HepG2 (cell line): ENCODE data around the gene PIM3. TPM values are rescaled to one million over a fixed set of nuclear protein-coding genes. Genes with fewer than 3 reads are reported as not detected.

ENCODE experiments used
- ATAC-seq: fragments of 200-7000 bp; cut with Tn5 transposase; 3 replicates; pipeline ENCODE4 v1.9.1; 2020; ENCODE audit warnings: mild to moderate bottlenecking, moderate library complexity
- BruUV-seq: library from RNA; stranded (reverse); fragments of 400-500 nt; replicated peaks from 2 replicates; lab custom pipeline; 2021; lab: Mats Ljungman, UMichigan
- CTCF ChIA-PET: fragments of 300-600 bp; formaldehyde crosslinking; extraction: SDS; loops from one replicate; lab custom pipeline; 2021; ENCODE audit warnings: low total read pairs, inconsistent platforms, low intra/inter-chr PET ratio; lab: Yijun Ruan, JAX
- POLR2A ChIA-PET: fragments of 350-600 bp; sonication (Branson Sonifier 250); formaldehyde crosslinking; loops from one replicate; lab custom pipeline; 2020; ENCODE audit warnings: antibody characterized with exemption, inconsistent platforms; lab: Yijun Ruan, JAX
- DNase-seq: peaks from one replicate; pipeline ENCODE4 v3.0.0-alpha.2; 2015; ENCODE audit warnings: low spot score
- FAIRE-seq: peaks from 3 replicates; lab custom pipeline; 2011; peaks lifted over from hg19 to GRCh38; lab: Jason Lieb, UNC
- H2AFZ ChIP-seq: one replicate; pipeline ENCODE4 v1.6.1; 2011; ENCODE audit warnings: low read length, inconsistent platforms
- H3K27ac ChIP-seq: fragments of 300-600 bp; 3 replicates; pipeline ENCODE4 v1.8.0; 2011; ENCODE audit warnings: mixed run types, mild to moderate bottlenecking, mixed read lengths, low read length, inconsistent platforms; ENCODE audit not compliant: insufficient read depth; ENCODE audit errors: extremely low read length
- H3K27me3 ChIP-seq, 2 experiments: fragments of 200-600 bp in 1 of 2; 2 replicates in 1 of 2; 3 replicates in 1 of 2; pipeline versions ENCODE4 v1.6.0 to v1.8.0; 2011; ENCODE audit warnings: low read length in 2 of 2, mild to moderate bottlenecking in 2 of 2, moderate library complexity in 2 of 2, inconsistent platforms in 1 of 2; ENCODE audit not compliant: insufficient read depth in 2 of 2, control insufficient read depth in 1 of 2
- H3K36me3 ChIP-seq, 2 experiments: fragments of 200-600 bp in 1 of 2; replicated peaks in 1 of 2; 2 replicates in 1 of 2; 3 replicates in 1 of 2; pipeline versions ENCODE4 v1.5.1 to v1.8.0; 2011; ENCODE audit warnings: low read length in 2 of 2, inconsistent platforms in 1 of 2; ENCODE audit not compliant: insufficient read depth in 2 of 2, control insufficient read depth in 1 of 2
- H3K4me1 ChIP-seq: 2 replicates; pipeline ENCODE4 v1.5.1; 2012; ENCODE audit warnings: low read length, inconsistent platforms; ENCODE audit not compliant: insufficient read depth
- H3K4me2 ChIP-seq: 2 replicates; pipeline ENCODE4 v1.6.0; 2011; ENCODE audit warnings: low read depth, low read length, inconsistent platforms
- H3K4me3 ChIP-seq, 3 experiments: fragments of 200-600 bp in 1 of 3; sonication (generic), shearing (Covaris generic) in 1 of 3; replicated peaks in 1 of 3; 2 replicates each; pipeline ENCODE4 v1.5.1; 2011 to 2016; ENCODE audit warnings: low read length in 3 of 3, inconsistent platforms in 2 of 3, low read depth in 2 of 3, mild to moderate bottlenecking in 2 of 3, control low read depth in 1 of 3, mixed read lengths in 1 of 3; ENCODE audit not compliant: insufficient read depth in 1 of 3
- H3K79me2 ChIP-seq: one replicate; pipeline ENCODE4 v1.6.1; 2011; ENCODE audit warnings: low read length, inconsistent platforms; ENCODE audit not compliant: insufficient read depth
- H3K9ac ChIP-seq: 2 replicates; pipeline ENCODE4 v1.6.0; 2011; ENCODE audit warnings: mild to moderate bottlenecking, low read depth, low read length, inconsistent platforms; ENCODE audit not compliant: insufficient read depth
- H3K9me3 ChIP-seq: 2 replicates; pipeline ENCODE4 v1.5.1; 2012; ENCODE audit warnings: mild to moderate bottlenecking, low read length
- H4K20me1 ChIP-seq: 2 replicates; pipeline ENCODE4 v1.6.0; 2011; ENCODE audit warnings: inconsistent platforms, mild to moderate bottlenecking, low read length, moderate library complexity; ENCODE audit not compliant: insufficient read depth
- AGO1 ChIP-seq: fragments of 200-400 bp; formaldehyde crosslinking; IDR thresholded peaks from 2 replicates; pipeline ENCODE4 v1.6.1; 2017; ENCODE audit warnings: mild to moderate bottlenecking, low read depth, low read length, moderate library complexity; ENCODE audit not compliant: poor library complexity, severe bottlenecking
- ARNTL ChIP-seq: sonication (generic); formaldehyde crosslinking; IDR thresholded peaks from 2 replicates; pipeline ENCODE4 v1.4.0; 2020; ENCODE audit warnings: mild to moderate bottlenecking, missing genetic modification reagents
- KLF9 ChIP-seq: IDR thresholded peaks from 2 replicates; pipeline ENCODE4 v1.6.1; 2016; ENCODE audit warnings: low read depth
- NFRKB ChIP-seq: fragments of 450-650 bp; IDR thresholded peaks from 2 replicates; pipeline ENCODE4 v1.6.1; 2017
- PPARG ChIP-seq: conservative IDR thresholded peaks from 2 replicates; pipeline ENCODE4 v1.6.1; 2016; ENCODE audit warnings: missing biosample characterization, missing genetic modification reagents
- ZFX ChIP-seq: sonication (generic); formaldehyde crosslinking; IDR thresholded peaks from 2 replicates; pipeline ENCODE4 v1.4.0; 2020; ENCODE audit warnings: mild to moderate bottlenecking, low read depth, missing genetic modification reagents, moderate library complexity
- ZNF382 ChIP-seq: sonication (generic); formaldehyde crosslinking; IDR thresholded peaks from 2 replicates; pipeline ENCODE4 v1.5.0; 2020; ENCODE audit warnings: missing genetic modification reagents, mild to moderate bottlenecking, borderline replicate concordance
- ZNF484 ChIP-seq: sonication (generic); formaldehyde crosslinking; IDR thresholded peaks from 2 replicates; pipeline ENCODE4 v1.5.1; 2020; ENCODE audit warnings: mild to moderate bottlenecking, low read depth, missing genetic modification reagents, borderline replicate concordance
- ZNF660 ChIP-seq: sonication (generic); formaldehyde crosslinking; IDR thresholded peaks from 2 replicates; pipeline ENCODE4 v1.5.1; 2020; ENCODE audit warnings: mild to moderate bottlenecking, low read depth, missing genetic modification reagents, borderline replicate concordance
- ZNF761 ChIP-seq: sonication (generic); formaldehyde crosslinking; conservative IDR thresholded peaks from 2 replicates; pipeline ENCODE4 v1.4.0; 2020; ENCODE audit warnings: mild to moderate bottlenecking, missing genetic modification reagents
- ZNF784 ChIP-seq: sonication (generic); formaldehyde crosslinking; IDR thresholded peaks from 2 replicates; pipeline ENCODE4 v1.5.1; 2020; ENCODE audit warnings: missing genetic modification reagents, mild to moderate bottlenecking, borderline replicate concordance
- ZNF816 ChIP-seq: sonication (generic); formaldehyde crosslinking; IDR thresholded peaks from 2 replicates; pipeline ENCODE4 v1.8.0; 2022; ENCODE audit warnings: missing genetic modification reagents, mild to moderate bottlenecking, borderline replicate concordance
- ZNF891 ChIP-seq: sonication (generic); formaldehyde crosslinking; IDR thresholded peaks from 2 replicates; pipeline ENCODE4 v1.5.0; 2020; ENCODE audit warnings: mild to moderate bottlenecking, missing genetic modification reagents
- ZZZ3 ChIP-seq: sonication (generic); formaldehyde crosslinking; IDR thresholded peaks from 2 replicates; pipeline ENCODE4 v1.4.0; 2020; ENCODE audit warnings: missing genetic modification reagents, mild to moderate bottlenecking, borderline replicate concordance
- WGBS: methylation state at CpG from one replicate; pipeline ENCODE4 v1.1.6; 2017; ENCODE audit warnings: low lambda C conversion rate; 5-methylcytosine and 5-hydroxymethylcytosine counted together
- in situ Hi-C: cut with HindIII; loops from 2 replicates; pipeline ENCODE4 v1.10.0; 2017; ENCODE audit warnings: low pct_unique_long_range_greater_than_20kb; ENCODE audit not compliant: extremely low pct_ligation_motif_present
- intact Hi-C: fragments of 100-400 bp; cut with micrococcal nuclease; formaldehyde crosslinking; loops from one replicate; pipeline ENCODE4 v1.10.0; 2022; ENCODE audit not compliant: unreplicated experiment
- polyA plus RNA-seq, 8 experiments: library from polyadenylated mRNA; depleted of rRNA in 3 of 8; stranded (reverse) in 7 of 8; unstranded in 1 of 8; fragments of >200 nt; fragmentation: Illumina TruSeq in 4 of 8; extraction: Trizol in 4 of 8; gene quantifications; 2 replicates each; pipeline versions ENCODE4 v1.2.1 to v1.2.3, GENCODE V29; 2011 to 2016; ENCODE audit warnings: low read depth in 4 of 8, missing spikeins in 1 of 8, mixed read lengths in 1 of 8; ENCODE audit not compliant: insufficient read depth in 1 of 8
- total RNA-seq, 5 experiments: library from RNA; depleted of rRNA; stranded (reverse); fragments of >200 nt; fragmentation: Illumina TruSeq; extraction: Trizol; gene quantifications; 2 replicates each; pipeline ENCODE4 v1.2.3, GENCODE V29; 2016; ENCODE audit warnings: low read depth in 1 of 5

The PIM3 gene
- total and polyA plus RNA-seq, 2 of the 13 experiments (the other 11 are each of a cell fraction or from before 2014, with no cell fraction given) = 21.6 to 31.2 TPM

GRCh38 chr22:49926916-49927315 is 33.7 kb upstream of the PIM3 start:
- no peaks in the 10 kb centered on the region for H3K79me2 ChIP-seq
- BruUV-seq = no TSS peak
- 91% methylated on average over 18 of the region's 18 CpGs for WGBS
- in situ Hi-C loops = no loop called here
- DNase-seq (no peak), FAIRE-seq (no peak), ATAC-seq (no peak)
- POLR2A ChIA-PET = no interaction called here
- H2AFZ ChIP-seq = no peak overlapping the region
- H3K36me3 ChIP-seq = no peaks in the 10 kb centered on the region; a peak in 1 of 5 replicates
- H3K27me3 ChIP-seq = peaks cover 3 to 10% of the 10 kb centered on the region in 2 experiments; a peak in 4 of 5 replicates
- no peaks in the 10 kb centered on the region for H3K9me3 ChIP-seq
- H3K27ac ChIP-seq = no peak overlapping the region
- H3K4me3 ChIP-seq = no peak overlapping the region
- TF ChIP-seq ZNF660 (CRISPR knock-in tag) = no peak
- no peak for TF ChIP-seq ZZZ3 (CRISPR knock-in tag)
- TF ChIP-seq ZNF784 (CRISPR knock-in tag) = no peak
- TF ChIP-seq PPARG = no peak
- TF ChIP-seq ZNF484 = no peak
- no peak for TF ChIP-seq AGO1
- no peak for TF ChIP-seq ZNF761 (CRISPR knock-in tag)
- no peak for TF ChIP-seq ZNF891 (CRISPR knock-in tag)
- TF ChIP-seq ZNF816 (CRISPR knock-in tag) = no peak
- TF ChIP-seq ARNTL (CRISPR knock-in tag) = no peak
- TF ChIP-seq ZNF382 (CRISPR knock-in tag) = no peak
- no peak for TF ChIP-seq ZFX (CRISPR knock-in tag)
- no peak for TF ChIP-seq NFRKB
- TF ChIP-seq KLF9 = no peak
- H3K9ac ChIP-seq = no peak overlapping the region
- H3K4me1 ChIP-seq = peaks cover 23% of the 10 kb centered on the region
- no peaks in the 10 kb centered on the region for H4K20me1 ChIP-seq
- CTCF ChIA-PET = no interaction called here
- intact Hi-C loops = no loop called here
- no peak overlapping the region for H3K4me2 ChIP-seq
